Activated B cell treated with CpG ODN at 0.5 μM for 24 hours (primary cell): ENCODE results near the gene PRKCH. TPM values are rescaled to one million over a fixed set of nuclear protein-coding genes. Genes with fewer than 3 reads are reported as not detected.

ENCODE experiments used
- ATAC-seq: fragments of 200-7000 bp; cut with Tn5 transposase; one replicate; pipeline ENCODE4 v1.10.0; 2021; ENCODE audit warnings: low read depth, mild to moderate bottlenecking, moderate library complexity
- CTCF ChIA-PET: fragments of 350-600 bp; sonication (Branson Sonifier 250); formaldehyde crosslinking; loops from one replicate; lab custom pipeline; 2021; ENCODE audit warnings: antibody characterized with exemption; lab: Charles Lee
- POLR2A ChIA-PET: fragments of 350-600 bp; sonication (Branson Sonifier 250); formaldehyde crosslinking; loops from one replicate; lab custom pipeline; 2021; ENCODE audit warnings: antibody characterized with exemption; lab: Charles Lee
- DNase-seq: peaks from one replicate; pipeline ENCODE4 v3.0.0; 2022
- H3K27ac Mint-ChIP-seq: one replicate; pipeline ENCODE4 v1.8.0; 2020; ENCODE audit warnings: mixed read lengths
- H3K27me3 Mint-ChIP-seq: one replicate; pipeline ENCODE4 v1.8.0; 2021; ENCODE audit warnings: mixed read lengths
- H3K36me3 Mint-ChIP-seq: one replicate; pipeline ENCODE4 v1.8.0; 2021; ENCODE audit warnings: low read depth, mixed read lengths
- H3K4me1 Mint-ChIP-seq: one replicate; pipeline ENCODE4 v1.8.0; 2021; ENCODE audit warnings: mixed read lengths
- H3K4me3 Mint-ChIP-seq: one replicate; pipeline ENCODE4 v1.8.0; 2020; ENCODE audit warnings: mild to moderate bottlenecking, mixed read lengths
- H3K9me3 Mint-ChIP-seq: one replicate; pipeline ENCODE4 v1.8.0; 2020; ENCODE audit warnings: mixed read lengths
- intact Hi-C: fragments of 100-400 bp; cut with micrococcal nuclease; formaldehyde crosslinking; loops from one replicate; pipeline ENCODE4 v1.15.1; 2024
- total RNA-seq: library from RNA; stranded (reverse); gene quantifications from 2 replicates; pipeline ENCODE4 v1.2.3, GENCODE V29; 2022
- TF ChIP-seq, protein P1 (sequence below): fragments of 200-600 bp; IDR thresholded peaks from one replicate; pipeline ENCODE4 v1.8.0; 2022; ENCODE audit warnings: antibody characterized with exemption, mild to moderate bottlenecking

The PRKCH gene
- total RNA-seq, 1 donor from 2014 or later = 4.6 TPM

DNA sequence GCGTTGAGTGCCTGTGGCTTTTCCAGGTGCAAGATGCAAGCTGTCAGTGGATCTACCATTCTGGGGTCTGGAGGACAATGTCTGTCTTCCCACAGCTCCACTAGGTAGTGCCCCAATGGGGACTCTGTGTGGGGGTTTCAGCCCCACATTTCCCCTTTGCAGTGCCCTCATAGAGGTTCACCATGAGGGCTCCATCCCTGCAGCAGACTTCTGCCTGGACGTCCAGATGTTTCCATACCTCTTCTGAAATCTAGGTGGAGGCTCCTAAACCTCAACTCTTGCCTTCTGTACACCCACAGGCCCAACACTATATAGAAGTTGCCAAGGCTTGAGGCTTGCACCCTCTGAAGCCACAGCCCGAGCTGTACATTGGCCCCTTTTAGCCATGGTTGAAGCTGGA lies 52.9 kb downstream of the PRKCH start:
- no peak overlapping the region for H3K27ac Mint-ChIP-seq
- ChIA-PET POLR2A (no interaction called here), CTCF (no interaction called here)
- TF ChIP-seq, protein P1, sequence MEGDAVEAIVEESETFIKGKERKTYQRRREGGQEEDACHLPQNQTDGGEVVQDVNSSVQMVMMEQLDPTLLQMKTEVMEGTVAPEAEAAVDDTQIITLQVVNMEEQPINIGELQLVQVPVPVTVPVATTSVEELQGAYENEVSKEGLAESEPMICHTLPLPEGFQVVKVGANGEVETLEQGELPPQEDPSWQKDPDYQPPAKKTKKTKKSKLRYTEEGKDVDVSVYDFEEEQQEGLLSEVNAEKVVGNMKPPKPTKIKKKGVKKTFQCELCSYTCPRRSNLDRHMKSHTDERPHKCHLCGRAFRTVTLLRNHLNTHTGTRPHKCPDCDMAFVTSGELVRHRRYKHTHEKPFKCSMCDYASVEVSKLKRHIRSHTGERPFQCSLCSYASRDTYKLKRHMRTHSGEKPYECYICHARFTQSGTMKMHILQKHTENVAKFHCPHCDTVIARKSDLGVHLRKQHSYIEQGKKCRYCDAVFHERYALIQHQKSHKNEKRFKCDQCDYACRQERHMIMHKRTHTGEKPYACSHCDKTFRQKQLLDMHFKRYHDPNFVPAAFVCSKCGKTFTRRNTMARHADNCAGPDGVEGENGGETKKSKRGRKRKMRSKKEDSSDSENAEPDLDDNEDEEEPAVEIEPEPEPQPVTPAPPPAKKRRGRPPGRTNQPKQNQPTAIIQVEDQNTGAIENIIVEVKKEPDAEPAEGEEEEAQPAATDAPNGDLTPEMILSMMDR = no peak
- peaks cover 32% of the 10 kb centered on the region for H3K9me3 Mint-ChIP-seq
- peaks cover 3% of the 10 kb centered on the region for H3K27me3 Mint-ChIP-seq
- H3K36me3 Mint-ChIP-seq = peaks cover 12% of the 10 kb centered on the region
- no peaks in the 10 kb centered on the region for H3K4me1 Mint-ChIP-seq
- DNase-seq = no peak
- ATAC-seq = no peak
- intact Hi-C loops = no loop called here
- H3K4me3 Mint-ChIP-seq = no peak overlapping the region

DNA sequence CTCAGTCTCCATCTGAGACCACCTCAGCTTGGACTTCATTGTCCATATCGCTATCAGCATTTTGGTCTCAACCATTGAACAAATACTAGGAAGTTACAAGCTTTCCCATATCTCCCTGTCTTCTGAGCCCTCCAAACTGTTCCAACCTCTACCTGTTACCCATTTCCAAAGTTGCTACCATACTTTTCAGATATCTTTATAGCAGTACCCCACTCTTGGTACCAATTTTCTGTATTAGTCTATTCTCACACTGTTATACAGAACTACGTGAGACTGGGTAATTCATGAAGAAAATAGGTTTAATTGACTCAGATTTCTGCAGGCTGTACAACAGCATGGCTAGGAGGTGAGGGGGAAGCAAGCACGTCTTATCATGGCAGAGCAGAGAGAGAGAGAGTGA lies 53.8 kb downstream of the PRKCH start:
- CTCF ChIA-PET = no interaction called here
- Mint-ChIP-seq H3K27me3 (peaks cover 3% of the 10 kb centered on the region), H3K4me1 (peaks cover 9% of the 10 kb centered on the region), H3K36me3 (peaks cover 12% of the 10 kb centered on the region), H3K4me3 (no peak overlapping the region), H3K27ac (no peak overlapping the region), H3K9me3 (peaks cover 32% of the 10 kb centered on the region)
- intact Hi-C loops = no loop called here
- DNase-seq = no peak
- no peak for ATAC-seq
- POLR2A ChIA-PET = no interaction called here
- TF ChIP-seq, protein P1 = no peak

DNA sequence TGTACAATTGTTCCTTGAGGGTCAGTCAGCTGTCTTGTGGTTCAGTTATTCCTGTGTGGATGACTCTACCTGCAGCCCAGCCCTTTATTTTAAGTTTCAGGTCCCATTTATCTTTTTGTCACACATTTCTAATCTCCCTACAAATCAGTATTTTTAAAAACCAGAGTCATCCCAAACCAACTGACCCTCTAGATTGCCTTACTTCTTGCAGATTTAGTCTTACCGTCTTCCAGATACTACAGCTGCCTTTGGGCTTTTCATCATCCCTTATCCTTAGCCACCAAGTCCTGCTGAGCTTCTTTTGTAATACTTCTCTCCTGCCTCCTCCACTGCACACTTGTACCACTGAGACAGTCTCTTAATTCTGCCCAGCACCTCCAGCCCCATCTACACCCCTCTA lies 54.9 kb downstream of the PRKCH start:
- intact Hi-C loops = no loop called here
- Mint-ChIP-seq H3K36me3 (peaks cover 12% of the 10 kb centered on the region), H3K4me3 (no peak overlapping the region), H3K27ac (no peak overlapping the region), H3K9me3 (peaks cover 32% of the 10 kb centered on the region), H3K4me1 (peaks cover 9% of the 10 kb centered on the region), H3K27me3 (peaks cover 3% of the 10 kb centered on the region)
- ATAC-seq (no peak), DNase-seq (no peak)
- ChIA-PET POLR2A (no interaction called here), CTCF (no interaction called here)
- TF ChIP-seq, protein P1 = no peak

DNA sequence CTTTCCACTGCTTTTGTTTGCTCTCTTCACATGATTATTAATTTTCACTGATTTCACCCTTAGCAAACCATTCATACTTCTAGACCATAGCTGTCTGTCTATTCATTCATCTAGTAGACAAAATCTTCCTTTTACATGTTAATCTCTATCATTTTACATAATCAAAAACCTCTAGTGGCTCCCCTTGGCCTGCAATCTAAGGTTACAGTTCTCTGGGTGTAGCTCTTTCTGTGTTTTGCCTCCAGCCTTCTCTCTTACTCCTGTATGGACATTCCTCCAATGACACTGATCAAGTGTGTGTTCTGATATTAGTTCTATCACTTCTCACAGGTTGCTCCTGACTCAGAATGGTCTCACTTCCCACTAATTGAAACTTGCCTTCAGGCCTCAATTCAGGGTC lies 56.4 kb downstream of the PRKCH start:
- H3K27ac Mint-ChIP-seq = no peak overlapping the region
- H3K27me3 Mint-ChIP-seq = no peaks in the 10 kb centered on the region
- peaks cover 9% of the 10 kb centered on the region for H3K4me1 Mint-ChIP-seq
- ChIA-PET POLR2A (no interaction called here), CTCF (no interaction called here)
- intact Hi-C loops = no loop called here
- peaks cover 12% of the 10 kb centered on the region for H3K36me3 Mint-ChIP-seq
- peaks cover 28% of the 10 kb centered on the region for H3K9me3 Mint-ChIP-seq
- ATAC-seq = no peak
- TF ChIP-seq, protein P1 = no peak
- DNase-seq = no peak
- H3K4me3 Mint-ChIP-seq = no peak overlapping the region

DNA sequence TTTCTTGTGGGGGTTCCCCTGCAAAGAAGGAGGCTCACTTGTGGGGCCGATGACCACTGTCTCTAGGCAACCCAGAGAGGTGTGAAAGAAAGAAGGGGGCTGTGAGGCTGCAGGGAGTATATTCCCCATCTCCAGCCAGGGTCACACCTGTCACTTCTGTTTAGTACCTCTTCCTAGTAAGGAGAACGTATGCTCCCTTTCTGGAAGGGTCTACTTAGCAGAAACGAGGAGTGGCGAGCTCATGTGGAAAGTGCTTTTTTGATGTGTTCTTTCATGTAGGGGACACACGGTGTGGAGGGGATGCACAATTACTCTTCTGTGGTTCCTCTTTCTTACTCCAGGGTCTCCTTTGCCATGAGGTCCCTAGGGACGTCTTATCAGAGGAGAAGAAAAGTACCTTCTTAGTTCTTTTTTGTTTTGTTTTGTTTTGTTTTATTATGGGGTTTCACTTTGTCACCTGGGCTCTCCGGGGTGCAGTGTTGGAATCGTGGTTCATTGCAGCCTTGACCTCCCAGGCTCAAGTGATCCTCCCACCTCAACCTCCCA lies 58.3 kb downstream of the PRKCH start:
- ChIA-PET POLR2A (no interaction called here), CTCF (no interaction called here)
- H3K9me3 Mint-ChIP-seq = peaks cover 22% of the 10 kb centered on the region
- DNase-seq (no peak), ATAC-seq (peak; percentile 56)
- H3K27me3 Mint-ChIP-seq = peaks cover 8% of the 10 kb centered on the region
- no peak overlapping the region for H3K27ac Mint-ChIP-seq
- peaks cover 9% of the 10 kb centered on the region for H3K4me1 Mint-ChIP-seq
- intact Hi-C loops = no loop called here
- TF ChIP-seq, protein P1 = no peak
- H3K4me3 Mint-ChIP-seq = no peak overlapping the region
- peaks cover 8% of the 10 kb centered on the region for H3K36me3 Mint-ChIP-seq
